HepG2 (cell line): Measurements from ENCODE around the gene EGFLAM. TPM values are rescaled to one million over a fixed set of nuclear protein-coding genes. Genes with fewer than 3 reads are reported as not detected.

Source experiments
- ATAC-seq: fragments of 200-7000 bp; cut with Tn5 transposase; 3 replicates; pipeline ENCODE4 v1.9.1; 2020; ENCODE audit warnings: mild to moderate bottlenecking, moderate library complexity
- BruUV-seq: library from RNA; stranded (reverse); fragments of 400-500 nt; replicated peaks from 2 replicates; lab custom pipeline; 2021; lab: Mats Ljungman, UMichigan
- CTCF ChIA-PET: fragments of 300-600 bp; formaldehyde crosslinking; extraction: SDS; loops from one replicate; lab custom pipeline; 2021; ENCODE audit warnings: low total read pairs, inconsistent platforms, low intra/inter-chr PET ratio; lab: Yijun Ruan, JAX
- POLR2A ChIA-PET: fragments of 350-600 bp; sonication (Branson Sonifier 250); formaldehyde crosslinking; loops from one replicate; lab custom pipeline; 2020; ENCODE audit warnings: antibody characterized with exemption, inconsistent platforms; lab: Yijun Ruan, JAX
- DNase-seq: peaks from one replicate; pipeline ENCODE4 v3.0.0-alpha.2; 2015; ENCODE audit warnings: low spot score
- FAIRE-seq: peaks from 3 replicates; lab custom pipeline; 2011; peaks lifted over from hg19 to GRCh38; lab: Jason Lieb, UNC
- H2AFZ ChIP-seq: one replicate; pipeline ENCODE4 v1.6.1; 2011; ENCODE audit warnings: low read length, inconsistent platforms
- H3K27ac ChIP-seq: fragments of 300-600 bp; 3 replicates; pipeline ENCODE4 v1.8.0; 2011; ENCODE audit warnings: mixed run types, mild to moderate bottlenecking, mixed read lengths, low read length, inconsistent platforms; ENCODE audit not compliant: insufficient read depth; ENCODE audit errors: extremely low read length
- H3K27me3 ChIP-seq, 2 experiments: fragments of 200-600 bp in 1 of 2; 2 replicates in 1 of 2; 3 replicates in 1 of 2; pipeline versions ENCODE4 v1.6.0 to v1.8.0; 2011; ENCODE audit warnings: low read length in 2 of 2, mild to moderate bottlenecking in 2 of 2, moderate library complexity in 2 of 2, inconsistent platforms in 1 of 2; ENCODE audit not compliant: insufficient read depth in 2 of 2, control insufficient read depth in 1 of 2
- H3K36me3 ChIP-seq, 2 experiments: fragments of 200-600 bp in 1 of 2; replicated peaks in 1 of 2; 2 replicates in 1 of 2; 3 replicates in 1 of 2; pipeline versions ENCODE4 v1.5.1 to v1.8.0; 2011; ENCODE audit warnings: low read length in 2 of 2, inconsistent platforms in 1 of 2; ENCODE audit not compliant: insufficient read depth in 2 of 2, control insufficient read depth in 1 of 2
- H3K4me1 ChIP-seq: 2 replicates; pipeline ENCODE4 v1.5.1; 2012; ENCODE audit warnings: low read length, inconsistent platforms; ENCODE audit not compliant: insufficient read depth
- H3K4me2 ChIP-seq: 2 replicates; pipeline ENCODE4 v1.6.0; 2011; ENCODE audit warnings: low read depth, low read length, inconsistent platforms
- H3K4me3 ChIP-seq, 3 experiments: fragments of 200-600 bp in 1 of 3; sonication (generic), shearing (Covaris generic) in 1 of 3; replicated peaks in 1 of 3; 2 replicates each; pipeline ENCODE4 v1.5.1; 2011 to 2016; ENCODE audit warnings: low read length in 3 of 3, inconsistent platforms in 2 of 3, low read depth in 2 of 3, mild to moderate bottlenecking in 2 of 3, control low read depth in 1 of 3, mixed read lengths in 1 of 3; ENCODE audit not compliant: insufficient read depth in 1 of 3
- H3K79me2 ChIP-seq: one replicate; pipeline ENCODE4 v1.6.1; 2011; ENCODE audit warnings: low read length, inconsistent platforms; ENCODE audit not compliant: insufficient read depth
- H3K9ac ChIP-seq: 2 replicates; pipeline ENCODE4 v1.6.0; 2011; ENCODE audit warnings: mild to moderate bottlenecking, low read depth, low read length, inconsistent platforms; ENCODE audit not compliant: insufficient read depth
- H3K9me3 ChIP-seq: 2 replicates; pipeline ENCODE4 v1.5.1; 2012; ENCODE audit warnings: mild to moderate bottlenecking, low read length
- H4K20me1 ChIP-seq: 2 replicates; pipeline ENCODE4 v1.6.0; 2011; ENCODE audit warnings: inconsistent platforms, mild to moderate bottlenecking, low read length, moderate library complexity; ENCODE audit not compliant: insufficient read depth
- FOXK2 ChIP-seq: fragments of 450-650 bp; IDR thresholded peaks from 2 replicates; pipeline ENCODE4 v1.6.1; 2016
- GABPA ChIP-seq, 2 experiments: IDR thresholded peaks; 2 replicates each; pipeline ENCODE4 v1.6.1; 2011 to 2016; ENCODE audit warnings: low read depth in 2 of 2, low read length in 1 of 2, missing biosample characterization in 1 of 2, missing genetic modification characterization in 1 of 2
- HOXA9 ChIP-seq: sonication (generic); formaldehyde crosslinking; IDR thresholded peaks from 2 replicates; pipeline ENCODE4 v1.8.1; 2022; ENCODE audit warnings: missing genetic modification reagents, mild to moderate bottlenecking, moderate library complexity, borderline replicate concordance
- KDM5B ChIP-seq: sonication (generic); formaldehyde crosslinking; IDR thresholded peaks from 2 replicates; pipeline ENCODE4 v1.4.0; 2020; ENCODE audit warnings: missing genetic modification reagents, mild to moderate bottlenecking, borderline replicate concordance
- RAD21 ChIP-seq: fragments of 450-650 bp; formaldehyde crosslinking; IDR thresholded peaks from 2 replicates; pipeline ENCODE4 v1.5.0; 2020; ENCODE audit warnings: mild to moderate bottlenecking
- SMC3 ChIP-seq: IDR thresholded peaks from 2 replicates; pipeline ENCODE4 v1.6.1; 2011; ENCODE audit warnings: low read length, improper control_type of control experiment
- SP140L ChIP-seq: sonication (generic); formaldehyde crosslinking; IDR thresholded peaks from 2 replicates; pipeline ENCODE4 v1.4.0; 2020; ENCODE audit warnings: missing genetic modification reagents, borderline replicate concordance
- STAG1 ChIP-seq: sonication (generic); formaldehyde crosslinking; IDR thresholded peaks from 2 replicates; pipeline ENCODE4 v1.4.0; 2020; ENCODE audit warnings: missing genetic modification reagents
- TBX2 ChIP-seq: sonication (generic); formaldehyde crosslinking; IDR thresholded peaks from 2 replicates; pipeline ENCODE4 v1.5.0; 2020; ENCODE audit warnings: missing genetic modification reagents, mild to moderate bottlenecking, borderline replicate concordance
- ZNF207 ChIP-seq: fragments of 450-650 bp; IDR thresholded peaks from 2 replicates; pipeline ENCODE4 v1.6.1; 2016; ENCODE audit warnings: antibody characterized with exemption, borderline replicate concordance
- WGBS: methylation state at CpG from one replicate; pipeline ENCODE4 v1.1.6; 2017; ENCODE audit warnings: low lambda C conversion rate; 5-methylcytosine and 5-hydroxymethylcytosine counted together
- in situ Hi-C: cut with HindIII; loops from 2 replicates; pipeline ENCODE4 v1.10.0; 2017; ENCODE audit warnings: low pct_unique_long_range_greater_than_20kb; ENCODE audit not compliant: extremely low pct_ligation_motif_present
- intact Hi-C: fragments of 100-400 bp; cut with micrococcal nuclease; formaldehyde crosslinking; loops from one replicate; pipeline ENCODE4 v1.10.0; 2022; ENCODE audit not compliant: unreplicated experiment
- polyA plus RNA-seq, 8 experiments: library from polyadenylated mRNA; depleted of rRNA in 3 of 8; stranded (reverse) in 7 of 8; unstranded in 1 of 8; fragments of >200 nt; fragmentation: Illumina TruSeq in 4 of 8; extraction: Trizol in 4 of 8; gene quantifications; 2 replicates each; pipeline versions ENCODE4 v1.2.1 to v1.2.3, GENCODE V29; 2011 to 2016; ENCODE audit warnings: low read depth in 4 of 8, missing spikeins in 1 of 8, mixed read lengths in 1 of 8; ENCODE audit not compliant: insufficient read depth in 1 of 8
- total RNA-seq, 5 experiments: library from RNA; depleted of rRNA; stranded (reverse); fragments of >200 nt; fragmentation: Illumina TruSeq; extraction: Trizol; gene quantifications; 2 replicates each; pipeline ENCODE4 v1.2.3, GENCODE V29; 2016; ENCODE audit warnings: low read depth in 1 of 5
- TF ChIP-seq, protein P1 (sequence below): sonication (generic); formaldehyde crosslinking; IDR thresholded peaks from 2 replicates; pipeline ENCODE4 v1.4.0; 2020; ENCODE audit warnings: missing genetic modification reagents, borderline replicate concordance
- TF ChIP-seq, protein P2 (sequence below): IDR thresholded peaks from 2 replicates; pipeline ENCODE4 v1.6.1; 2016; ENCODE audit warnings: low read depth
- TF ChIP-seq, protein P3 (sequence below): sonication (generic); formaldehyde crosslinking; conservative IDR thresholded peaks from 2 replicates; pipeline ENCODE4 v1.8.0; 2022; ENCODE audit warnings: mild to moderate bottlenecking, moderate library complexity, missing genetic modification reagents
- TF ChIP-seq, protein P4 (sequence below): sonication (generic); formaldehyde crosslinking; IDR thresholded peaks from 2 replicates; pipeline ENCODE4 v1.5.0; 2020; ENCODE audit warnings: mild to moderate bottlenecking, missing genetic modification reagents, moderate library complexity

EGFLAM gene
- total and polyA plus RNA-seq, 2 of the 13 experiments (the other 11 are each of a cell fraction or from before 2014, with no cell fraction given): not detected

DNA sequence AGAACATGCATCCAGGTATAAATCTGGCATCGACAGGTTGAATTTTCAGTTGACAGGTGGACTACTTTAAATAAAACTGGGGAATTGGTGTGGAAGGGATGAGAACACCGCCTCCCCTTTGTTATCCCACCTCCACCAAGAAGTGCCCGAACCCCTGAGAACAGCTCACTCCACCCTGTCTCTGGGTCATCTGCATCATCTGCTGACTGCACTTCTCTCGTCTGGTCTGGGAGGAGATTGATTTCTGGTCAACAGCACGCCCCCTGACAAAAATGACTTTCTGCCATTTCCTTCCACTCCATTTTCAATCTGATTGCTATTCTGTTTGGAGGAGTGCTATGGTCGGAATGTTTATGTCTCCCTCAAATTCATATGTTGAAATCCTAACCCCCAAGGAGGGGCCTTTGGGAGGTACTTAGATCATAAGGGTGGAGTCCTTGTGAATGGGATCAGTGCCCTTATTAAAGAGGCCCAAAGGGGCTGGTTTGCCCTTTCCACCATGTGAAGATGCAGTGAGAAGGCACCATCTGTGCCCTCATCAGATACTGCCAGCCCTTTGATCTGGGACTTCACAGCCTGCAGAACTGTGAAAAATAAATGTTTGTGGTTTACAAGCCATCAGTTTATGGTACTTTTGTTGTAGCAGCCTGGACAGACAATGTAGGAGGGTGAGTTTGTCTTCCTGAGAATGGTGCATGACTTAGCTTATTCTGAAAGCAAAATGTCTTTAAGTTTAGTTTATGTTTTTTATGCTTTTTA, 145.7 kb downstream of the EGFLAM start (continued):
- TF ChIP-seq, protein P1, sequence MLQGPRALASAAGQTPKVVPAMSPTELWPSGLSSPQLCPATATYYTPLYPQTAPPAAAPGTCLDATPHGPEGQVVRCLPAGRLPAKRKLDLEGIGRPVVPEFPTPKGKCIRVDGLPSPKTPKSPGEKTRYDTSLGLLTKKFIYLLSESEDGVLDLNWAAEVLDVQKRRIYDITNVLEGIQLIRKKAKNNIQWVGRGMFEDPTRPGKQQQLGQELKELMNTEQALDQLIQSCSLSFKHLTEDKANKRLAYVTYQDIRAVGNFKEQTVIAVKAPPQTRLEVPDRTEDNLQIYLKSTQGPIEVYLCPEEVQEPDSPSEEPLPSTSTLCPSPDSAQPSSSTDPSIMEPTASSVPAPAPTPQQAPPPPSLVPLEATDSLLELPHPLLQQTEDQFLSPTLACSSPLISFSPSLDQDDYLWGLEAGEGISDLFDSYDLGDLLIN (CRISPR knock-in tag): no peak
- TF ChIP-seq, protein P2, sequence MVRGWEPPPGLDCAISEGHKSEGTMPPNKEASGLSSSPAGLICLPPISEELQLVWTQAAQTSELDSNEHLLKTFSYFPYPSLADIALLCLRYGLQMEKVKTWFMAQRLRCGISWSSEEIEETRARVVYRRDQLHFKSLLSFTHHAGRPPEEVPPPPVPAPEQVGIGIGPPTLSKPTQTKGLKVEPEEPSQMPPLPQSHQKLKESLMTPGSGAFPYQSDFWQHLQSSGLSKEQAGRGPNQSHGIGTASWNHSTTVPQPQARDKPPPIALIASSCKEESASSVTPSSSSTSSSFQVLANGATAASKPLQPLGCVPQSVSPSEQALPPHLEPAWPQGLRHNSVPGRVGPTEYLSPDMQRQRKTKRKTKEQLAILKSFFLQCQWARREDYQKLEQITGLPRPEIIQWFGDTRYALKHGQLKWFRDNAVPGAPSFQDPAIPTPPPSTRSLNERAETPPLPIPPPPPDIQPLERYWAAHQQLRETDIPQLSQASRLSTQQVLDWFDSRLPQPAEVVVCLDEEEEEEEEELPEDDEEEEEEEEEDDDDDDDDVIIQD (CRISPR knock-in tag): no peak
- TF ChIP-seq FOXK2 (no peak), KDM5B (no peak), GABPA (IDR thresholded peaks at IDR 0.05; ENCODE audit: low read depth, low read length) (no peak), GABPA (CRISPR knock-in tag; IDR thresholded peaks at IDR 0.05; ENCODE audit: low read depth) (no peak)
- TF ChIP-seq, all 625 proteins: peak for 0

DNA sequence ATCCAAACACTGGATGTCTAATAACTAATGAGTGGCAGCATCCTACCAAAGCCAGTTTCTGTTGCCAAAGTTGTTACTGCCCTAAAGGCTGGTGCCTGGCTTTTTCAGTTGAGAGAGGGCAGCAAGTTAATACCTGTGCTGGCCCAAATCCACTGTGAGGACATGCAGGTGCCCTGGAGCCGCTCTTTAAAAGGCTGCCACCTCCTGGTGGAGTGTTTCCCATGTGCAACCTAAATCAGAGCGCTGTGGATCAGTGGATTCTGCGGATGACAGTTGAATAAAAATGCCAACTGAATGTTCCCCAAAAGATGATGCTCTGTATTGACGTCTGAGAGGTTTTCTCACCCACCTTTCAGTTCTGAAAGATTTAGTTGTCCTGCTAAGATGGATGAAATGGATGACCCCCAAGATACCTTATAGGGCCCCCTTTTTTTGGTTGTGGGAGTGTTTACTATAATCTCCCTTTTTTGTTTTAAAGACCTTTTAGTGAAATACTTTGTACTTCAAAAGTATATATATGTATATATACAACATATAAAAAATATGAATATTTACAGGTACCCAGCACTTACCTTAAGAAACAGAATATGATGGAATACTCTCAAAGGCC, 146.4 kb downstream of the EGFLAM start:
- POLR2A ChIA-PET: no interaction called here
- Histone ChIP-seq H3K27me3 (peaks cover 0 to 14% of the 10 kb centered on the region in 2 experiments; a peak in 1 of 5 replicates), H3K4me3 (no peak overlapping the region), H3K9me3 (no peaks in the 10 kb centered on the region), H3K79me2 (no peaks in the 10 kb centered on the region), H2AFZ (no peak overlapping the region), H3K36me3 (no peaks in the 10 kb centered on the region), H3K4me1 (no peaks in the 10 kb centered on the region), H3K27ac (no peak overlapping the region), H4K20me1 (no peaks in the 10 kb centered on the region), H3K4me2 (no peak overlapping the region)
- 11% methylated on average over 4 of the region's 4 CpGs for WGBS
- FAIRE-seq (peak; percentile 67), DNase-seq (peak; percentile 24), ATAC-seq (peak; percentile 83)
- intact Hi-C loops: loop anchor here (1.0 kb wide), 2 partner anchors 21 to 196 kb away; no protein-coding TSS in a partner anchor
- BruUV-seq: no TSS peak
- no peak for TF ChIP-seq SP140L
- TF ChIP-seq, protein P3, sequence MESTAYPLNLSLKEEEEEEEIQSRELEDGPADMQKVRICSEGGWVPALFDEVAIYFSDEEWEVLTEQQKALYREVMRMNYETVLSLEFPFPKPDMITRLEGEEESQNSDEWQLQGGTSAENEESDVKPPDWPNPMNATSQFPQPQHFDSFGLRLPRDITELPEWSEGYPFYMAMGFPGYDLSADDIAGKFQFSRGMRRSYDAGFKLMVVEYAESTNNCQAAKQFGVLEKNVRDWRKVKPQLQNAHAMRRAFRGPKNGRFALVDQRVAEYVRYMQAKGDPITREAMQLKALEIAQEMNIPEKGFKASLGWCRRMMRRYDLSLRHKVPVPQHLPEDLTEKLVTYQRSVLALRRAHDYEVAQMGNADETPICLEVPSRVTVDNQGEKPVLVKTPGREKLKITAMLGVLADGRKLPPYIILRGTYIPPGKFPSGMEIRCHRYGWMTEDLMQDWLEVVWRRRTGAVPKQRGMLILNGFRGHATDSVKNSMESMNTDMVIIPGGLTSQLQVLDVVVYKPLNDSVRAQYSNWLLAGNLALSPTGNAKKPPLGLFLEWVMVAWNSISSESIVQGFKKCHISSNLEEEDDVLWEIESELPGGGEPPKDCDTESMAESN (CRISPR knock-in tag): no peak
- TF ChIP-seq, protein P4, sequence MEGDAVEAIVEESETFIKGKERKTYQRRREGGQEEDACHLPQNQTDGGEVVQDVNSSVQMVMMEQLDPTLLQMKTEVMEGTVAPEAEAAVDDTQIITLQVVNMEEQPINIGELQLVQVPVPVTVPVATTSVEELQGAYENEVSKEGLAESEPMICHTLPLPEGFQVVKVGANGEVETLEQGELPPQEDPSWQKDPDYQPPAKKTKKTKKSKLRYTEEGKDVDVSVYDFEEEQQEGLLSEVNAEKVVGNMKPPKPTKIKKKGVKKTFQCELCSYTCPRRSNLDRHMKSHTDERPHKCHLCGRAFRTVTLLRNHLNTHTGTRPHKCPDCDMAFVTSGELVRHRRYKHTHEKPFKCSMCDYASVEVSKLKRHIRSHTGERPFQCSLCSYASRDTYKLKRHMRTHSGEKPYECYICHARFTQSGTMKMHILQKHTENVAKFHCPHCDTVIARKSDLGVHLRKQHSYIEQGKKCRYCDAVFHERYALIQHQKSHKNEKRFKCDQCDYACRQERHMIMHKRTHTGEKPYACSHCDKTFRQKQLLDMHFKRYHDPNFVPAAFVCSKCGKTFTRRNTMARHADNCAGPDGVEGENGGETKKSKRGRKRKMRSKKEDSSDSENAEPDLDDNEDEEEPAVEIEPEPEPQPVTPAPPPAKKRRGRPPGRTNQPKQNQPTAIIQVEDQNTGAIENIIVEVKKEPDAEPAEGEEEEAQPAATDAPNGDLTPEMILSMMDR (CRISPR knock-in tag): peak; percentile 71
- no peak for TF ChIP-seq ZNF207
- TF ChIP-seq TBX2 (CRISPR knock-in tag): no peak
- peak; percentile 67; the same call in 1 of the 2 replicates for TF ChIP-seq SMC3
- peak; percentile 49; the same call in 1 of the 2 replicates for TF ChIP-seq RAD21 (CRISPR knock-in tag)
- TF ChIP-seq STAG1: peak; percentile 56
- TF ChIP-seq HOXA9 (CRISPR knock-in tag): no peak
- TF ChIP-seq, all 625 proteins: peak for 4
- no peak overlapping the region for H3K9ac ChIP-seq
- CTCF ChIA-PET: interaction anchor here (1.2 to 2.1 kb wide), 3 partner anchors 22 to 196 kb away, joined by 3 to 16 read pairs (median 12); no protein-coding TSS in a partner anchor
- in situ Hi-C loops: loop anchor here (5.0 kb wide), 1 partner anchor 197 kb away; no protein-coding TSS in a partner anchor
